GM21447 (cell line): ENCODE data around the gene HCFC1R1.
"Not testable (repeated sequence)": the region's sequence is repeated elsewhere in the genome, so short reads cannot be mapped to it uniquely, and the experiment has no call there.

ENCODE experiments used
- ATAC-seq: cut with Tn5 transposase; IDR thresholded peaks from one replicate; pipeline ENCODE4 v1.9.1; 2021; ENCODE audit not compliant: unreplicated experiment

The HCFC1R1 gene

DNA sequence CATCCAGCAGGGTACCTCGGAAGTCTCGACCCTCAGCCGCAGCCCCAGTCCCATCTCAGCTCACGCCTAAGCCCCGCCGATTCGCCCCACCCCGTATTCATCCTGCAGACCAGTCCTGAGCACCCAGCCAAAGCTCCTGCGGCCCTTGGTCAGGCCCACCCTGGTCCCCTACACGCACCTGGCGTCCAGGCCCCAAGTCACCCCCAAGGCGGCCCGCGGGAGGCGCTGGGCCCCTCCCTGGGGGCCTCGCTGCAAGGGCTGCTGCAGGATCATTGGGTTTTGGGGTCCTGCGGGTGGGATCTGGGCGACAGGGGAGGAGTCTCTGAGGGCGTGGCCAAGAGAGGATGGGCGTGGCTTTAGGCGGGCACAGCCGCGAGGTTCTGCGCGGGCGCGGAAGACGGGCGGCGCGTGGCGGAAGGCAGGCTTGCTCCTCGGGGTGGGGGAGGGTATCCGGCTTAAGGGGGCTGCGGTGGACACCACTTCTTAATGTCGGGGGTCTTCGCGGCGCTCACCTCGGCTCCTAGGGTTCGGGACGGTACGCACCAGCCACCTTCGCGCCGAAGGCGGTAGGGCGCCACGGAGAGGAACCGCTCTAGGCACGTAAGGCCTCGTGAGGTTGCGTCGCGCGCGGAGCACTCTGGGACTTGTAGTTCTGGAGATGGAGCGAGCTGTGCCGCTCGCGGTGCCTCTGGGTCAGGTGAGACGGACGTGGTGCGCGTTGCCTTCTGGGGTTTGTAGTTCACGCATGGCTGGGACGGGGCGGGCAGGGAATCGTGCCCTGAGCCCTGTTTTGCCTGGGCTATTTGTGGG, at the start of gene HCFC1R1, which contains the start of gene THOC6:
Gene HCFC1R1, minus strand, starts transcription at position 274 of the 810 bp plus-strand sequence. Its CDS starts 1 bp downstream, at position 273.
Gene THOC6, plus strand, starts transcription at position 367 of the 810 bp plus-strand sequence. Its CDS starts 292 bp downstream, at position 659.
- peak; percentile 63 for ATAC-seq

DNA sequence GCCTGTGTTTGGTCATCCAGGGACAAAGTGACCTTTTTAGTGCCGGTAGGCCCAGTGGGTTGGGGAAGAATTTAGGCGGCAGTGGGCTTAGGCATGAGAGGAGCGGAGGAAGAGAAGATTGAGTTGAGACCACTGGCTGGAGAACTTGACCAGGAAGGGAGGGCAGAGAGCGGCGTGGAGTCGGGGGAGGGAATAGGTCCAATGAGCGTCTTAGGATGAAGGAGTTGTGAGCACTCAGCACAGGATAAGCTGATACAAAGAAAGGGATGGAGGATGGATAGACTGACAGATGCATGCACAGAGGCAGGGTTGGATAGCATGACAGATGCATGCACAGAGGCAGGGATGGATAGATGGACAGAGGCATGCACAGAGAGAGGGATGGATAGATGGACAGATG, 49.7 kb upstream of the HCFC1R1 start:
- ATAC-seq = no peak

DNA sequence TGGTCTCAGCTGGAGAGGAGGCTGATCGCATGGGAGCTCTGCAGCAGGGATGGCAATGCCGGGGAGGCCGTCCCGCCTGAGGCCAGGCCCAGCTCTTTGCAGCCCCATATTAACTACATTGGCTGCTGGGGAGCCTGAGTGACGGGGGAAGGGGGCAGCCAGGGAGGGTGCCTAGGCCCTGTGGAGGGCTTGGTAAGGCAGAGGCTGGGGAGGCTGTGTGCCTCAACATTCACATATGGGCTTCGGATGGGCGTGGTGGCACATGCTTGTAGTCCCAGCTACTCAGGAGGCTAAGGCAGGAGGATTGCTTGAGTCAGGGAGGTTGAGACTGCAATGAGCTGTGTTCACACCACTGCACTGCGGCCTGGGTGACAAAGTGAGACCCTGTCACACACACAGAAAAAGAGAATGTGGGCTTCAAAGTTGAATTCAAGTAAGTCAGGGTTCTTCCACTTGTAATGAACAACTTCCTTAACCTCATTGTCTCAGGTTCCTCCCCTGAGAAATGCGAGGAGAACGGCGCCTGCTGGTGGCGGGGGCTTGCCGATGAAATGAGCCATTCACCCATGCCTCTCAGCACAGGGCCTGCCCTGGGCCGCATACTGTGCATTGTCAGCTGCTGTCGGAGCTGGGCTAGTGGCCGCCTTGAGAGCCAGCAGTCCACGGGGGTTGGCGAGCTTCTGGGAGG, 49.0 kb upstream of the HCFC1R1 start:
- not testable (repeated sequence) for ATAC-seq

- not testable (repeated sequence) for ATAC-seq
Measured at GRCh38 chr16:3072148-3072547, 48.4 kb upstream of the HCFC1R1 start.

GRCh38 chr16:3071655-3072054, 47.9 kb upstream of the HCFC1R1 start:
- ATAC-seq = no peak

DNA sequence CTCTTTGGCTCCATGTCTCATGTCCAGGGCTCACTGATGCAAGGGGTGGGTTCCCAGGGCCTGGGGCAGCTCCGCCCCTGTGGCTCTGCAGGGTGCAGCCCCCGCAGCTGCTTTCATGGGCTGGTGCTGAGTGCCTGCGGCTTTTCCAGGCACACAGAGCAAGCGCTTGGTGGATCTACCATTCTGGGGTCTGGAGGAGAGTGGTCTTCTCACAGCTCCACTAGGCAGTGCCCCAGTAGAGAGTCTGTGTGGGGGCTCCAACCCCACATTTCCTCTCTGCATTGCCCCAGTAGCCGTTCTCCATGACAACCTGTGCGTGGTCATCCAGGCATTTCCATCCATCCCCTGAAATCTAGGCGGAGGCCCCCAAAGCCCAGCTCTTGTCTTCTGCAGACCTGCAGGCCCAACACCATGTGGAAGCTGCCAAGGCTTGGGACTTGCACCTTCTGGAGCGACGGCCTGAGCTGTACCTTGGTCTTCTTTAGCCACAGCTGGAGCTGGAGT, 46.9 kb upstream of the HCFC1R1 start:
- ATAC-seq = no peak

DNA sequence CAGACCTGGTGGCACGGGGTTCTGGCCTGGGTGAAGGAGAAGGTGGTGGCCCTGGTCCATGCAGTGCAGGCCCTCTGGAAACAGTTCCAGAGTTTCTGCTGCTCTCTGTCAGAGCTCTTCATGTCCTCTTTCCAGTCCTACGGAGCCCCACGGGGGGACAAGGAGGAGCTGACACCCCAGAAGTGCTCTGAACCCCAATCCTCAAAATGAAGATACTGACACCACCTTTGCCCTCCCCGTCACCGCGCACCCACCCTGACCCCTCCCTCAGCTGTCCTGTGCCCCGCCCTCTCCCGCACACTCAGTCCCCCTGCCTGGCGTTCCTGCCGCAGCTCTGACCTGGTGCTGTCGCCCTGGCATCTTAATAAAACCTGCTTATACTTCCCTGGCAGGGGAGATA, 45.4 kb upstream of the HCFC1R1 start:
- not testable (repeated sequence) for ATAC-seq

DNA sequence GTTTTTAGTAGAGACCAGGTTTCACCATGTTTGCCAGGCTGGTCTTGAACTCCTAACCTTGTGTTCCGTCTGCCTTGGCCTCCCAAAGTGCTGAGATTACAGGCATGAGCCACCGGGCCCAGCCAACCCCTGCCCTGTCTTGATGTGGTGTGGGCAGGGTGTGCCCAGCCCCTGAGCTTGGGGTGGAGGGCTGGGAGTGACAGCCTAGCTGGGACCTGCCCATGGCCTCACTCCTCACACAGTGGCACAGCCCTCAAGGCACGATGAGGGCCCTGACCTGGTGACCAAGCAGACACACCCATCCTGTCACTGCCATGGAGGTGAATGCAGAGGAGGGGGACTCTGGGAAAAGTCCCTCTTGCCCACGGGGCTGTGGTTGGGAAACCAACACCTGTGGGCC, 44.7 kb upstream of the HCFC1R1 start:
- no peak for ATAC-seq

GRCh38 chr16:3066440-3066748, 42.7 kb upstream of the HCFC1R1 start:
- no peak for ATAC-seq

- ATAC-seq = no peak
Measured at GRCh38 chr16:3065742-3066439, 42.1 kb upstream of the HCFC1R1 start.

GRCh38 chr16:3065069-3065741, 41.5 kb upstream of the HCFC1R1 start, which contains the start of gene IL32:
IL32 (plus strand) TSS chr16:3065640; CDS start chr16:3065812, 172 bp downstream.
- ATAC-seq = no peak

DNA sequence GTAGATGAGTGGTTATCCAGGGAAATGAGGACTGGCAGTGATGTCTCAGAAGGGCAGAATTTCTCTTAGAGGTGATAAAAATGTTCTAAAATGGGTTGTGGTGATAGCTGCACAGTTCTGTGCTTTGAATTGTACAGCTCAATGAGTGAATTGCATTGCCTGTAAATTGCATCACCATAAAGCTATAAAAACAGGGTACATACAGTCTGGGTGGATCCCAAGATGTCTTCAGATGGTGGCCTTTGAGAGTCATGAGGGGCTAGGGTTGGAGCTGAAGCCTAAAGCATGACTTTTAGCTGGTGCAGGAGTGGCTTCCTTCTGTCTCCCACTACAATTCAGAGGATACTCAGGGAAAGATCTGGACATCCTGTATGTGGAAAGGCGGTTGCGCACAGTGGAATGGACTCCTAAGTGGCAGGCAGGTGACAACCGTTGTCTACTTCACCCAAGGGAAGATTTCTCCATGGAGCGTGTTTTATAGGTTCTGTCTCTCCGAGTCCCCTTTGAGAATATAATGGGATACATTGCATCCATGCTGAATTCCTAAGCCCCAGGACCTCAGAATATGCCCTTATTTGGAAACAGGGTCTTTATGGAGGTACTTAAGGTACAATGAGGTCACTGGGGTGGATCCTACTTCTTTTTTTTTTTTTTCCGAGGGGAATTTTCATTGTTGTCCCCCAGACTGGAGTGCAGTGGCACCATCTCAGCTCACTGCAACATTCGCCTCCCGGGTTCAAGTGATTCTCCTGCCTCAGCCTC, 40.1 kb upstream of the HCFC1R1 start:
- no peak for ATAC-seq

DNA sequence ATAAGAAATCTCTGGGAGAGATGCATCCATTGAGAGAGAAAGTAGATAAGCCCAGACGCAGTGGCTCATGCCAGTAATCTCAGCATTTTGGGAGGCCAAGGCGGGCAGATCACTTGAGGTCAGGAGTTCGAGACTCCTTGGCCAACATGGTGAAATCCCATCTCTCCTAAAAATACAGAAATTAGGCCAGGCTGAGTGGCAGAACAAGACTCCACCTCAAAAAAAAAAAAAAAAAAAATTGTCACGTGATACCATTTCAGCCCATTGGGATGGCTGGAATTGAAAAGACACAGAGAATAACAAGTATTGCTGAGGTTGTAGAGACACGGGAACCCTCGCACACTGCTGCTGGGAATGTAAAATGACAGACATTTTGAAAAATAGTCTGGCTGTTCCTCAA, 38.8 kb upstream of the HCFC1R1 start:
- no peak for ATAC-seq

- ATAC-seq = no peak
Measured at GRCh38 chr16:3060339-3061127, 36.8 kb upstream of the HCFC1R1 start.

DNA sequence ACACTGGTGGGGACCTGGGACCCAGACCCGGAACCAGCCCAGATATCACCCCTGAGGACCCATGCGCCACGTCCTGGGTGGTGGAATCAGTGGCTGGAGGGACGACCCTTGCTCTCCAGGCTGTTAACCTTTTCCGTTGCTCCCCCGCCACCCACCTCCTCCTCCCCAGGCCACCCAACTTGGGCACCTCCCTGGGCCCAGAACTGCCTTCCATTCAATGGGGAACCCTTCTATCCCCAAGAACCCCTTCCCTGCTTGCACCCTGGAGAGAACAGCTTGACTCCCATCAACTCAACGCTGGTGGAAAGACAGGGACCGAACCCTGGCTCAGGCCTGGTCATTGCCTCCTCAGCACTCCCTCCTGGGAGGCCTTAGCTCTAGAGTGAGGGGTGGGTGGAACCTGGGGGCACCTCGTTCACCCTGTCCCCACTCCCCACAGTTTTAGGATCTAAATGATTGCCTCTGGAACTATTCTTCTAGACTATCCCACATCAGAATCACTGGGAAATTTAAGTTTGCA, 36.0 kb upstream of the HCFC1R1 start:
- no peak for ATAC-seq

DNA sequence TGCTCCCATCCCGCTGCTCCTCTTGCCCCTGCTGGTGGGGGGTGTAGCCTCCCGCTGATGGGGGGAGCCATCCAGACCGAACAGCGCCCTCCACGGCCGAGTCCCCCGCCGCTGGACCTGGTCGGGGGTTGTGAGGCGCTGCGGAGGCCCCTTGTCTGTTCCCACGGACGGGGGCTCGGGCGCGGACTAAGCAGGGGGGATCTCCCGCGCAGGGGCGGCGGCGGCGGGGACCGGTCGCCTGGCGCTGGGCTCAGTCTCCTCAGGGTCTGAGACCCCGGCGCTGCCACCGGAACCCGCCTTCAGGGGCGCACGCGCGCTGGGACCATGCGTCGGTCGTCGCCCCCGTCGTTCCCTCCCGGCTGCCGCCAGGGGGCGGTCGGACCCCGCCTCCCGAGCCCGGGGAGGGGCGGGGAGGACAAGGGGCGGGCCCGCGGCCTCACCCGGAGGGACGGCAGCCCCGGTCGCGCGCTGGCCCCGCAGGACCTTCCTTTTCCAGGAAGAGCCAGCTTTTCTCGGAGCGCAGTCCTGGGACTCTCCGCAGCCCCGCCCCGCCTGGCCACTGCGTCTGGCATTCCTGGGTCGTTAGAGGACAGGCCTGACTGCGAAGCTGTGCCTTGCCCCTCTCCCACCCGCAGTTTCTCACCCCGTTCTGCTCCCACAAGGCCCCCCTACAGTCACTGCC, 35.4 kb upstream of the HCFC1R1 start:
- ATAC-seq = peak; percentile 72

GRCh38 chr16:3058139-3059030, 34.6 kb upstream of the HCFC1R1 start:
- peak; percentile 27 for ATAC-seq
